Right lobe of liver (tissue), 4 donors: ENCODE results near the gene HOXD9.

ENCODE experiments used
- POLR2A ChIP-seq: fragments of 450-650 bp; IDR thresholded peaks from one replicate; pipeline ENCODE4 v1.6.1; 2017; ENCODE audit warnings: antibody characterized with exemption, mild to moderate bottlenecking
- TF ChIP-seq, protein P1 (sequence below), 4 donors: fragments of 200-600 bp in 3 of 4; fragments of 450-650 bp in 1 of 4; IDR thresholded peaks; one replicate each; pipeline versions ENCODE4 v1.5.1 to v1.8.0; 2016 to 2022; ENCODE audit warnings: antibody characterized with exemption in 4 of 4, mild to moderate bottlenecking in 2 of 4
- donor health status: DM: no; HTN: no; CAD: no.
- donor health status: DM: no; HTN: no; CAD: no.
- donor health status: DM: no; HTN: yes; CAD: no.

DNA sequence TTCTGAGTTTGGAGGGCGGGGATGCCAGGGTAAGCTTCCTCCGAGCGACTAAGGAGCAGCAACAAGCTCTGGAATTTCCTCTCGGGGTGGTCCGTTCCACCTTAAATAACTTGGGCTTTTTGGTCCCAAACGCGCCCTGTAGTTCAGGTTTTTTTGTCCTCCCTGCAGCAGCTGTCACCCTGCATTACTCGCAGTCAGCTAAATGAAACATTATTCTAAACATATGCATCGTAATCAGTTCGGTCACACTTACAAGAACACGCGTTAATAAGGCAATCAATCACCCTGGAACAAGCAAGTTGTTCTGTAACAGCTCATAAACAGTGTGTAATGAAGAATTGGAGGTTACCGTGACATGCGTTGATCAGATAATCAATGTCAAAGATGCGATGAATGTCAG, 47.0 kb upstream of the HOXD9 start:
- TF ChIP-seq, protein P1, sequence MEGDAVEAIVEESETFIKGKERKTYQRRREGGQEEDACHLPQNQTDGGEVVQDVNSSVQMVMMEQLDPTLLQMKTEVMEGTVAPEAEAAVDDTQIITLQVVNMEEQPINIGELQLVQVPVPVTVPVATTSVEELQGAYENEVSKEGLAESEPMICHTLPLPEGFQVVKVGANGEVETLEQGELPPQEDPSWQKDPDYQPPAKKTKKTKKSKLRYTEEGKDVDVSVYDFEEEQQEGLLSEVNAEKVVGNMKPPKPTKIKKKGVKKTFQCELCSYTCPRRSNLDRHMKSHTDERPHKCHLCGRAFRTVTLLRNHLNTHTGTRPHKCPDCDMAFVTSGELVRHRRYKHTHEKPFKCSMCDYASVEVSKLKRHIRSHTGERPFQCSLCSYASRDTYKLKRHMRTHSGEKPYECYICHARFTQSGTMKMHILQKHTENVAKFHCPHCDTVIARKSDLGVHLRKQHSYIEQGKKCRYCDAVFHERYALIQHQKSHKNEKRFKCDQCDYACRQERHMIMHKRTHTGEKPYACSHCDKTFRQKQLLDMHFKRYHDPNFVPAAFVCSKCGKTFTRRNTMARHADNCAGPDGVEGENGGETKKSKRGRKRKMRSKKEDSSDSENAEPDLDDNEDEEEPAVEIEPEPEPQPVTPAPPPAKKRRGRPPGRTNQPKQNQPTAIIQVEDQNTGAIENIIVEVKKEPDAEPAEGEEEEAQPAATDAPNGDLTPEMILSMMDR (IDR thresholded peaks at IDR 0.05): no peak
- no peak for TF ChIP-seq POLR2A
